ENCODE results near the gene SPATA16.
"Not testable (repeated sequence)": the region's sequence is repeated elsewhere in the genome, so short reads cannot be mapped to it uniquely, and the experiment has no call there.

SPATA16 gene

GRCh38 chr3:172877011-172877410 lies 264.0 kb downstream of the SPATA16 start:
- H3K27me3 Mint-ChIP-seq = peaks cover 9% of the 10 kb centered on the region
- no peaks in the 10 kb centered on the region for H3K4me1 Mint-ChIP-seq
- peaks cover 23% of the 10 kb centered on the region for H3K9me3 Mint-ChIP-seq
- no peaks in the 10 kb centered on the region for H3K36me3 Mint-ChIP-seq (ENCODE audit: insufficient read depth)
- ATAC-seq (replicated peaks; ENCODE audit: extremely low read depth, poor library complexity, severe bottlenecking) (no peak), DNase-seq (ENCODE audit: low spot score in 2 of 2) (no peak)
- H3K4me3 Mint-ChIP-seq = no peak overlapping the region
- H3K27ac Mint-ChIP-seq (ENCODE audit: low read depth) = no peak overlapping the region

GRCh38 chr3:172876297-172876696 lies 264.7 kb downstream of the SPATA16 start:
- H3K9me3 Mint-ChIP-seq = peaks cover 17% of the 10 kb centered on the region
- H3K4me1 Mint-ChIP-seq = no peaks in the 10 kb centered on the region
- H3K27ac Mint-ChIP-seq (ENCODE audit: low read depth) = no peak overlapping the region
- DNase-seq (ENCODE audit: low spot score in 2 of 2) (no peak), ATAC-seq (replicated peaks; ENCODE audit: extremely low read depth, poor library complexity, severe bottlenecking) (no peak)
- H3K27me3 Mint-ChIP-seq = peaks cover 12% of the 10 kb centered on the region
- no peak overlapping the region for H3K4me3 Mint-ChIP-seq
- no peaks in the 10 kb centered on the region for H3K36me3 Mint-ChIP-seq (ENCODE audit: insufficient read depth)

- H3K27ac Mint-ChIP-seq (ENCODE audit: low read depth) = no peak overlapping the region
- H3K9me3 Mint-ChIP-seq = peaks cover 11% of the 10 kb centered on the region
- ATAC-seq (replicated peaks; ENCODE audit: extremely low read depth, poor library complexity, severe bottlenecking) = no peak
- H3K4me1 Mint-ChIP-seq = no peaks in the 10 kb centered on the region
- DNase-seq (ENCODE audit: low spot score in 2 of 2) = no peak
- H3K36me3 Mint-ChIP-seq (ENCODE audit: insufficient read depth) = no peaks in the 10 kb centered on the region
- H3K4me3 Mint-ChIP-seq = no peak overlapping the region
- peaks cover 22% of the 10 kb centered on the region for H3K27me3 Mint-ChIP-seq
Observed at GRCh38 chr3:172875039-172875438, 266.0 kb downstream of the SPATA16 start.

GRCh38 chr3:172869784-172870518 lies 271.1 kb downstream of the SPATA16 start:
- H3K9me3 Mint-ChIP-seq = no peaks in the 10 kb centered on the region
- H3K27me3 Mint-ChIP-seq = peaks cover 44% of the 10 kb centered on the region
- no peak for ATAC-seq (replicated peaks; ENCODE audit: extremely low read depth, poor library complexity, severe bottlenecking)
- no peak overlapping the region for H3K27ac Mint-ChIP-seq (ENCODE audit: low read depth)
- no peaks in the 10 kb centered on the region for H3K4me1 Mint-ChIP-seq
- no peaks in the 10 kb centered on the region for H3K36me3 Mint-ChIP-seq (ENCODE audit: insufficient read depth)
- H3K4me3 Mint-ChIP-seq = no peak overlapping the region
- no peak for DNase-seq (ENCODE audit: low spot score in 2 of 2)

- DNase-seq (ENCODE audit: low spot score in 2 of 2) = no peak
- Mint-ChIP-seq H3K27ac (ENCODE audit: low read depth) (no peak overlapping the region), H3K36me3 (ENCODE audit: insufficient read depth) (no peaks in the 10 kb centered on the region), H3K4me3 (no peak overlapping the region), H3K4me1 (no peaks in the 10 kb centered on the region), H3K9me3 (no peaks in the 10 kb centered on the region), H3K27me3 (peaks cover 44% of the 10 kb centered on the region)
- ATAC-seq (replicated peaks; ENCODE audit: extremely low read depth, poor library complexity, severe bottlenecking) = no peak
Observed at GRCh38 chr3:172869368-172869771, 271.7 kb downstream of the SPATA16 start.

GRCh38 chr3:172868582-172869200 lies 272.3 kb downstream of the SPATA16 start:
- no peak for DNase-seq (ENCODE audit: low spot score in 2 of 2)

GRCh38 chr3:172866726-172867350 lies 274.2 kb downstream of the SPATA16 start:
- H3K27me3 Mint-ChIP-seq = peaks cover 48% of the 10 kb centered on the region
- H3K27ac Mint-ChIP-seq (ENCODE audit: low read depth); H3K4me3 Mint-ChIP-seq; H3K36me3 Mint-ChIP-seq (ENCODE audit: insufficient read depth); H3K4me1 Mint-ChIP-seq; DNase-seq (ENCODE audit: low spot score in 2 of 2); H3K9me3 Mint-ChIP-seq; ATAC-seq (replicated peaks; ENCODE audit: extremely low read depth, poor library complexity, severe bottlenecking): not testable (repeated sequence)

More at GRCh38 chr3:172868582-172869200, 272.3 kb downstream of the SPATA16 start:
- no peaks in the 10 kb centered on the region for H3K9me3 Mint-ChIP-seq
- ATAC-seq (replicated peaks; ENCODE audit: extremely low read depth, poor library complexity, severe bottlenecking) = no peak
- H3K27ac Mint-ChIP-seq (ENCODE audit: low read depth) = no peak overlapping the region
- no peak overlapping the region for H3K4me3 Mint-ChIP-seq
- no peaks in the 10 kb centered on the region for H3K4me1 Mint-ChIP-seq
- H3K27me3 Mint-ChIP-seq = peaks cover 48% of the 10 kb centered on the region
- H3K36me3 Mint-ChIP-seq (ENCODE audit: insufficient read depth) = no peaks in the 10 kb centered on the region

GRCh38 chr3:172859041-172859440 lies 282.0 kb downstream of the SPATA16 start:
- H3K4me1 Mint-ChIP-seq = no peaks in the 10 kb centered on the region
- H3K4me3 Mint-ChIP-seq = no peak overlapping the region
- H3K27ac Mint-ChIP-seq (ENCODE audit: low read depth) = no peak overlapping the region
- DNase-seq (ENCODE audit: low spot score in 2 of 2) = no peak
- no peak for ATAC-seq (replicated peaks; ENCODE audit: extremely low read depth, poor library complexity, severe bottlenecking)
- peaks cover 2% of the 10 kb centered on the region for H3K36me3 Mint-ChIP-seq (ENCODE audit: insufficient read depth)
- peaks cover 18% of the 10 kb centered on the region for H3K27me3 Mint-ChIP-seq
- H3K9me3 Mint-ChIP-seq = no peaks in the 10 kb centered on the region

GRCh38 chr3:172856795-172857742 lies 284.0 kb downstream of the SPATA16 start:
- no peak for DNase-seq (ENCODE audit: low spot score in 2 of 2)
- ATAC-seq (replicated peaks; ENCODE audit: extremely low read depth, poor library complexity, severe bottlenecking) = no peak
- no peak overlapping the region for H3K4me3 Mint-ChIP-seq

GRCh38 chr3:172855037-172855436 lies 286.0 kb downstream of the SPATA16 start:
- H3K4me1 Mint-ChIP-seq = no peaks in the 10 kb centered on the region
- no peaks in the 10 kb centered on the region for H3K9me3 Mint-ChIP-seq
- no peak for DNase-seq (ENCODE audit: low spot score in 2 of 2)
- ATAC-seq (replicated peaks; ENCODE audit: extremely low read depth, poor library complexity, severe bottlenecking) = no peak
- H3K27ac Mint-ChIP-seq (ENCODE audit: low read depth) = no peak overlapping the region
- peaks cover 30% of the 10 kb centered on the region for H3K27me3 Mint-ChIP-seq
- H3K36me3 Mint-ChIP-seq (ENCODE audit: insufficient read depth) = no peaks in the 10 kb centered on the region
- no peak overlapping the region for H3K4me3 Mint-ChIP-seq

More at GRCh38 chr3:172856795-172857742, 284.0 kb downstream of the SPATA16 start:
- H3K27me3 Mint-ChIP-seq = peaks cover 17% of the 10 kb centered on the region
- peaks cover 2% of the 10 kb centered on the region for H3K36me3 Mint-ChIP-seq (ENCODE audit: insufficient read depth)
- no peak overlapping the region for H3K27ac Mint-ChIP-seq (ENCODE audit: low read depth)
- H3K9me3 Mint-ChIP-seq = no peaks in the 10 kb centered on the region
- no peaks in the 10 kb centered on the region for H3K4me1 Mint-ChIP-seq

- Mint-ChIP-seq H3K36me3 (ENCODE audit: insufficient read depth) (no peaks in the 10 kb centered on the region), H3K27ac (ENCODE audit: low read depth) (no peak overlapping the region), H3K4me3 (no peak overlapping the region), H3K4me1 (no peaks in the 10 kb centered on the region), H3K27me3 (peaks cover 40% of the 10 kb centered on the region), H3K9me3 (no peaks in the 10 kb centered on the region)
- ATAC-seq (replicated peaks; ENCODE audit: extremely low read depth, poor library complexity, severe bottlenecking) = no peak
- no peak for DNase-seq (ENCODE audit: low spot score in 2 of 2)
Observed at GRCh38 chr3:172853921-172854666, 286.9 kb downstream of the SPATA16 start.

GRCh38 chr3:172853005-172853404 lies 288.0 kb downstream of the SPATA16 start:
- DNase-seq (ENCODE audit: low spot score in 2 of 2) (no peak), ATAC-seq (replicated peaks; ENCODE audit: extremely low read depth, poor library complexity, severe bottlenecking) (no peak)
- Mint-ChIP-seq H3K4me1 (no peaks in the 10 kb centered on the region), H3K27me3 (peaks cover 44% of the 10 kb centered on the region), H3K9me3 (no peaks in the 10 kb centered on the region), H3K36me3 (ENCODE audit: insufficient read depth) (no peaks in the 10 kb centered on the region), H3K4me3 (no peak overlapping the region), H3K27ac (ENCODE audit: low read depth) (no peak overlapping the region)

All from central memory CD8-positive, alpha-beta T cell (primary cell).